PFSK-1 (cell line): ENCODE measurements around the gene PPM1M.

Experiments
- FOXP2 ChIP-seq: optimal IDR thresholded peaks from 2 replicates; pipeline ENCODE3; 2011; ENCODE audit warnings: borderline replicate concordance, control low read depth, inconsistent platforms; ENCODE audit not compliant: insufficient read depth; ENCODE audit errors: extremely low read length, extremely low read depth
- POLR2AphosphoS5 ChIP-seq: IDR thresholded peaks from 2 replicates; pipeline ENCODE4 v1.6.1; 2012; ENCODE audit warnings: low read depth, mild to moderate bottlenecking, control low read depth, low read length, moderate library complexity
- SIN3A ChIP-seq: IDR thresholded peaks from 2 replicates; pipeline ENCODE4 v1.6.1; 2012; ENCODE audit warnings: mild to moderate bottlenecking, low read length, moderate library complexity, borderline replicate concordance; ENCODE audit not compliant: insufficient read depth
- TAF1 ChIP-seq: IDR thresholded peaks from 2 replicates; pipeline ENCODE4 v1.6.1; 2012; ENCODE audit warnings: low read length, control low read depth, borderline replicate concordance; ENCODE audit not compliant: insufficient read depth
- TF ChIP-seq, protein P1 (sequence below), 2 experiments: IDR thresholded peaks; 2 replicates each; pipeline versions ENCODE4 v1.6.1 to v1.8.0; 2011 to 2012; ENCODE audit warnings: low read depth in 2 of 2, low read length in 2 of 2, control low read depth in 1 of 2, inconsistent platforms in 1 of 2, mild to moderate bottlenecking in 1 of 2, moderate library complexity in 1 of 2; ENCODE audit not compliant: insufficient read depth in 1 of 2

The PPM1M gene

DNA sequence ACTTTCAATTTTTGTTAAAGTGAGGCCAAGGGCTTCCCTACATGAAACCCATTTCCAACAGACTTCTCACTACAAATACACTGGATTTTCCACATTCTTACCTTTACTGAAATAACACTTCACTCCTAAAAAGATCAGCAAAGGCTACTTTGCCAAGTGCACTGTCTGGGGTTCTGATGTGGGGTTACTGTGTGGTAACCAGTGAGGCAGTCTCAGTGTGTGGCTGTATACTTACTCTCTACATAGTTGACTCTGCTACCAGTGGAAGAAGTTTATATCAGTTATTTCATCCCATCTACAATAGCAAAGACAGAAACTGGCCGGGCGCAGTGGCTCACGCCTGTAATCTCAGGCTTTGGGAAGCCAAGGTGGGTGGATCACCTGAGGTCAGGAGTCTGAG lies 27.3 kb downstream of the PPM1M start:
- TF ChIP-seq POLR2AphosphoS5 (no peak), SIN3A (no peak), TAF1 (no peak), FOXP2 (no peak)
- TF ChIP-seq, protein P1, sequence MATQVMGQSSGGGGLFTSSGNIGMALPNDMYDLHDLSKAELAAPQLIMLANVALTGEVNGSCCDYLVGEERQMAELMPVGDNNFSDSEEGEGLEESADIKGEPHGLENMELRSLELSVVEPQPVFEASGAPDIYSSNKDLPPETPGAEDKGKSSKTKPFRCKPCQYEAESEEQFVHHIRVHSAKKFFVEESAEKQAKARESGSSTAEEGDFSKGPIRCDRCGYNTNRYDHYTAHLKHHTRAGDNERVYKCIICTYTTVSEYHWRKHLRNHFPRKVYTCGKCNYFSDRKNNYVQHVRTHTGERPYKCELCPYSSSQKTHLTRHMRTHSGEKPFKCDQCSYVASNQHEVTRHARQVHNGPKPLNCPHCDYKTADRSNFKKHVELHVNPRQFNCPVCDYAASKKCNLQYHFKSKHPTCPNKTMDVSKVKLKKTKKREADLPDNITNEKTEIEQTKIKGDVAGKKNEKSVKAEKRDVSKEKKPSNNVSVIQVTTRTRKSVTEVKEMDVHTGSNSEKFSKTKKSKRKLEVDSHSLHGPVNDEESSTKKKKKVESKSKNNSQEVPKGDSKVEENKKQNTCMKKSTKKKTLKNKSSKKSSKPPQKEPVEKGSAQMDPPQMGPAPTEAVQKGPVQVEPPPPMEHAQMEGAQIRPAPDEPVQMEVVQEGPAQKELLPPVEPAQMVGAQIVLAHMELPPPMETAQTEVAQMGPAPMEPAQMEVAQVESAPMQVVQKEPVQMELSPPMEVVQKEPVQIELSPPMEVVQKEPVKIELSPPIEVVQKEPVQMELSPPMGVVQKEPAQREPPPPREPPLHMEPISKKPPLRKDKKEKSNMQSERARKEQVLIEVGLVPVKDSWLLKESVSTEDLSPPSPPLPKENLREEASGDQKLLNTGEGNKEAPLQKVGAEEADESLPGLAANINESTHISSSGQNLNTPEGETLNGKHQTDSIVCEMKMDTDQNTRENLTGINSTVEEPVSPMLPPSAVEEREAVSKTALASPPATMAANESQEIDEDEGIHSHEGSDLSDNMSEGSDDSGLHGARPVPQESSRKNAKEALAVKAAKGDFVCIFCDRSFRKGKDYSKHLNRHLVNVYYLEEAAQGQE (IDR thresholded peaks at IDR 0.05; ENCODE audit: insufficient read depth in 1 of 2, low read depth in 2 of 2, low read length in 2 of 2) = no peak

- TF ChIP-seq, protein P1 (IDR thresholded peaks at IDR 0.05; ENCODE audit: insufficient read depth in 1 of 2, low read depth in 2 of 2, low read length in 2 of 2) = no peak
- no peak for TF ChIP-seq TAF1
- peak; percentile 91; the same call in 1 of the 2 replicates for TF ChIP-seq SIN3A
- TF ChIP-seq POLR2AphosphoS5 = peak; percentile 57; the same call in 1 of the 2 replicates
- TF ChIP-seq FOXP2 = no peak
Measured at GRCh38 chr3:52277071-52277964, 31.8 kb downstream of the PPM1M start.

DNA sequence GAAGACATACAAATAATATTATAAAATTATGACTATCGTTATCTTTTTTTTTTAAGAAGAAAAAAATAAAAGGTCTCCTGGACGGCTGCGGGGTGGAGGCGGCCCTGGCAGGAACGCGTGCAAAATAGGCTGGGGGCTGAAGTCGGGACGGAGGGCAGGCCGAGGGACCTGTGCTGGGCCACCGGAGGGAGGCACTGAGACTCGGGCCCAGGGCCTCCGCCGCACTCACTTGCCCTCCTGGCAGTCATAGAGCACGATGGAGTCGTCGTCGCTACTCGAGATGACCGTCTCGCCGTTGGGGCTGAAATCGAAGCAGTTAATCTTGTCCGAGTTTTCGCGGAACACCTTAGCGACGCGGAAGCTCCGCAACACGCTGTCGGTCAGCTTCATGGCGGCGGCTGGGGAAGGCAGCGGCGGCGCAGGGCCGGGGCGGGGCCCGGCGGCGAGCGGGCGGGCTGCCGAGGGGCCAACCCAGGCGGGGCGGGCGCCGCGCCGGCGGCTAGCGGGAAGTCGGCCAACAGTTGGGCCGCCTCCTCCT lies 32.5 kb downstream of the PPM1M start:
- TF ChIP-seq, protein P1 (IDR thresholded peaks at IDR 0.05; ENCODE audit: insufficient read depth in 1 of 2, low read depth in 2 of 2, low read length in 2 of 2) = no peak
- TF ChIP-seq FOXP2 (no peak), TAF1 (no peak), SIN3A (no peak), POLR2AphosphoS5 (no peak)

GRCh38 chr3:52278510-52279069 lies 33.0 kb downstream of the PPM1M start, which contains the start of gene WDR82:
Gene WDR82, minus strand, starts transcription at chr3:52278649. Its CDS starts 288 bp downstream, at chr3:52278361.
- TF ChIP-seq POLR2AphosphoS5 (peak; percentile 85; the same call in 1 of the 2 replicates), FOXP2 (peak; percentile 60), TAF1 (peak; percentile 93), SIN3A (peak; percentile 58; the same call in 1 of the 2 replicates)
- TF ChIP-seq, protein P1 (IDR thresholded peaks at IDR 0.05; ENCODE audit: insufficient read depth in 1 of 2, low read depth in 2 of 2, low read length in 2 of 2) = peak in 1 of 2 experiments; percentile 49; a peak in 1 of 4 replicates
